Raji (cell line): Measurements from ENCODE around the gene TMEM161B.

Source experiments
- POLR2A ChIP-seq: IDR thresholded peaks from 2 replicates; pipeline ENCODE4 v1.6.1; 2011; ENCODE audit warnings: low read depth, low read length, control low read depth; ENCODE audit not compliant: insufficient read depth

TMEM161B gene

GRCh38 chr5:88268385-88269184 lies at the start of gene TMEM161B:
Gene TMEM161B, minus strand, starts transcription at chr5:88268845. Its CDS starts 122 bp downstream, at chr5:88268723.
- peak; percentile 83 for TF ChIP-seq POLR2A

- TF ChIP-seq POLR2A, result no peak
Observed at GRCh38 chr5:88304356-88304755, 35.7 kb upstream of the TMEM161B start.

- no peak for TF ChIP-seq POLR2A
Observed at GRCh38 chr5:88298425-88298824, 29.8 kb upstream of the TMEM161B start.

GRCh38 chr5:88290801-88291200 lies 22.2 kb upstream of the TMEM161B start:
- TF ChIP-seq POLR2A, result no peak

- TF ChIP-seq POLR2A, result no peak
Observed at GRCh38 chr5:88288528-88289197, 20.0 kb upstream of the TMEM161B start.

GRCh38 chr5:88287846-88288527 lies 19.3 kb upstream of the TMEM161B start:
- TF ChIP-seq POLR2A, result no peak

GRCh38 chr5:88287302-88287701 lies 18.7 kb upstream of the TMEM161B start:
- TF ChIP-seq POLR2A, result no peak

- TF ChIP-seq POLR2A, result no peak
Observed at GRCh38 chr5:88283690-88284089, 15.0 kb upstream of the TMEM161B start.

- TF ChIP-seq POLR2A, result no peak
Observed at GRCh38 chr5:88281322-88281721, 12.7 kb upstream of the TMEM161B start.

- TF ChIP-seq POLR2A, result no peak
Observed at GRCh38 chr5:88279584-88279983, 10.9 kb upstream of the TMEM161B start.

- no peak for TF ChIP-seq POLR2A
Observed at GRCh38 chr5:88276378-88276777, 7.7 kb upstream of the TMEM161B start.

GRCh38 chr5:88275581-88275980 lies 6.9 kb upstream of the TMEM161B start:
- no peak for TF ChIP-seq POLR2A

- TF ChIP-seq POLR2A, result no peak
Observed at GRCh38 chr5:88269222-88269771, 652 bp upstream of the TMEM161B start.

- no peak for TF ChIP-seq POLR2A
Observed at GRCh38 chr5:88263349-88263748, 5.3 kb downstream of the TMEM161B start.

GRCh38 chr5:88262116-88262515 lies 6.5 kb downstream of the TMEM161B start:
- no peak for TF ChIP-seq POLR2A
